ENCODE data around the gene RALGAPA2.

RALGAPA2 gene

DNA sequence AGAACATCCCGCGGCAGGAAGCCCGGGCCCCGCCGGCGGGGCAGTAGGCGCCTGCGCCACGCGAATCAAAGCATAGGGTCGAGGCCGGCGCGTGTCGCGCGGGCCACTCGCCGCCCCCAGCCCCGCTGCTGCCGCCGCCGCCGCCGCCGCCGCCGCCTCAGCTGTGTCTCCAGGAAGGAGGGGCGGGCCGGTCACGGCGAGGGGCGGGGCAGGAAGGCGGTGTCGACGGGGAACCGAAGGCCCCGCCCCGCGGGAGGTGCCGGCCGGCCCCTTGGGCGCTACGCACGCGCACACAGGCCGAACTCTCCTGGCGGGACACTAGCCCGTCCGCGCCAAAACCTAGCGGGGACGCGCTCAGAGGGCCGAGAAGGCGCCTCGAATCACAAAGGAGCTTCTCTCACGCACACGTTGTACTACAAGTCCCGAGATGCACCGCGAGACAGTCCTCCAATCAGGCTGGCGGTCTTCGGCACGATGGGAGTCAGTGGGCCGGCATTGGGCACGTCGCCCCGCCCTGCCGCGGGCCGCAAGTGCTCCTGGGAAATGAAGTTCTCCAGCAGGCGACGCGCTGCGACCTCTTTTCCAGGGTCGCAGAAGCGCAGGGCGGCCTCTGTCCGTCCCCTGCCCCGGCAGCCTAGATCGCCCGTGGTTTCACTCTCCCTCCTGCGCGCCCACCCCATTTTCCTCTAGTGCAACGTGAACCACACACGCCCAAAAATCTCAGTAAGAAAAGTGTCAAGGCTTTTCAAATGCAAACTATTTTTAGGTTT is at the start of gene RALGAPA2:
Gene RALGAPA2, minus strand, starts transcription at position 171 of the 770 bp plus-strand sequence. Its CDS starts 164 bp downstream, at position 7.
- peak; percentile 96 to 97 for DNase-seq

- DNase-seq: no peak
Observed at GRCh38 chr20:20761301-20761700, 48.9 kb upstream of the RALGAPA2 start.

- DNase-seq: no peak
Observed at GRCh38 chr20:20759132-20759531, 46.7 kb upstream of the RALGAPA2 start.

DNA sequence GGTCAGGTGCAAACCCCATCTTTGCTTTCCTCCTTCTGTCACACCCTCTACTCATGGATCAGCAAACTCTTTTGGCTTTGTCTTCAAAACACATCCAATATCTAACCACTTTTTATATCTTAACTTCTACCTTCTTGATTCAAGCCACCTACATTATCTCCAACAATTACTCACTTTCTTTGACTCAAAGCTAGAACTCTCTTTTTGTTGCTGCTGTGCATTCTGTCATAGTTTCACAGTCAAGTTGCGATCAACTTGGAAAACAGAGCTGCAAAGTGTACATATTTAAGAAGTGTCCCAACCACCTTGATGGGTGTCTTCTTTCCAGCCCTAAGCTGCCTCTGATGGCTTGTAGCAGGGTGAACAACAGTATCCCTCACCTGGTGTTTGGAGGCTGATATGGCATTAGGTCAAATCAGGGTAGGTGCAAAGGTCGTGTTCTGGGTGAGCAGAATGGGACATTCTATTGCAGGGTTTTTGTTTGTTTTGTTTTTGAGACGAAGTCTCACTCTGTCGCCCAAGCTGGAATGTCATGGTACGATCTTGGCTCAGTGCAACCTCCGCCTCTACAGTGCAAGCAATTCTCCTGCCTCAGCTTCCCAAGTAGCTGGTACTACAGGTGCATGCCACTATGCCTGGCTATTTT is 43.4 kb upstream of the RALGAPA2 start:
- no peak for DNase-seq

GRCh38 chr20:20755231-20755630 is 42.8 kb upstream of the RALGAPA2 start:
- DNase-seq: no peak

GRCh38 chr20:20754714-20755113 is 42.3 kb upstream of the RALGAPA2 start:
- no peak for DNase-seq

GRCh38 chr20:20752712-20753111 is 40.3 kb upstream of the RALGAPA2 start:
- no peak for DNase-seq

DNA sequence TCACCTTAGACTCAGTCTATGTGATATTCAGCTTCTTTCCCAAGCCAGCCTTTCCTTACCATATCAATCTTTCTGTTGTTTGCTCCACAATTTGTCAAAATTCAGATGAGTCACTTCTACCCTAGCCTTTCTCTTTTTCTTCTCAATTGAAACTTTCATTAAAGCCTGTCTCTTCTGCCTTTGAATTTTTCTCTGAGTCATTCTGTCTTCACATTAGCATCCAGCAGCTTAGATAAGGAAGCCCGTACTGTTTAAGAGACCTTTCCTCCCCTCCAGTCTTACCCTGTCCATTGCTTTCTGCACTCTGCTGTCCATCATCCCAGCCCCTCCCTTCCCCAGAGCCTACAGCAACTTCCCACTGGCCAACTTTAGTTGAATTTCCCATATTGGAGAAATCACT is 34.9 kb upstream of the RALGAPA2 start:
- DNase-seq: no peak

DNA sequence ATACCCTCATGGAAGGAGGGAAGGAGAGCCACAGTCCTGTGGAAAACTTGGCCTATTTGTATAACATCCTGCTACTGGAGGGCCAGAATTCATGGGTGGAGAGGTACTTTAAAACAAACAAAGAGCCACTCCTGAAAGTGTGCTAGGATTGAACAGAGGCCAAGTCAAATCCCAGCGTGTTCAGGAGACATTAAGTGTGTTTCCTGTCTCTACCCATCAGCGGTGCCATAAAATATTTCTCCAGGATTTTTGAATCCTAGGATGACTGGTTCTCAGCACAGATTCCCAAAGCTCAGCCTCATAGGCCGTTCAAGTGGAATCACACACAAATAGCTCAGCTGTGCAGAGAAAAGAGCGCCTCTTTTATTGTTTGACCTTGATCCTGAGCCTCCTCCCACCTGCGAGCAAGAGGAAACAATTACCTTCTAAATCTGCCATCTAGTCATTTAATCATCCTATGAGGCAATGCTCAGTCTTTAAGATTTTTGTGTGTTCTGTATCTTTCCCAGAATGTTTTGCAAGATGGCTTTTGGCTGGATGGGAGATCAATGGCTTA is 31.8 kb upstream of the RALGAPA2 start:
- no peak for DNase-seq

DNA sequence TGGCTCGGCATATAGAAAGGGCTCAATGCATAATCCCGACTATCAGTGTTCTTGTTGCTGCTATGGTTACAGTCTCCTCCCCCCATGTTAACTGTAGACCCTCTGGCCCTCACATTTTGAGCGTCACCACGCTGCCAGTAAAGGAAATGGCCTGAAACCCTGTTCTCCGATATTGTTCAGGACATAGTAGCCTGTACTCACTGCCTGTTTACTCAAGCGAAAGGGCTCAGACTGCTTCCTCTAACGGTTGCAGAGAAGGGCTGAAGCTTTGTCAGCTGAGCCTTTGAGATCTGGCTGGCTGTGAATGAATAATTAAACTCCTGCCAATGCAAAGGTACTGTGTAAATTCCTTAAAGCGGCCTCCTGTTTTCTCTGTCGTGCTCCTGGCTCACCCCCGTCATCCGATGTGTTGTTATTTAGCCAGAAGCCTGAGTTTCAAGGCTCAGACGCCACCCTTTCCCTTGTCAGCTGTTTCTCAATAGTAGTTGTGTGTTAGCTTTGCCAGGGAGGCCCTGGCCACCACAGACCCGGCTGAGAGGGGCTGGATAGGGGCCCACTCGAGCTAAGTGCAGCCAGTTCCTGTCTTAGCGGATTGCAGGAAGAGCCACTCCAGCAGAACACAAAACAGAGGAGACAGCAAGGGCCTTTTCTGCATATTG is 31.2 kb upstream of the RALGAPA2 start:
- DNase-seq: no peak

DNA sequence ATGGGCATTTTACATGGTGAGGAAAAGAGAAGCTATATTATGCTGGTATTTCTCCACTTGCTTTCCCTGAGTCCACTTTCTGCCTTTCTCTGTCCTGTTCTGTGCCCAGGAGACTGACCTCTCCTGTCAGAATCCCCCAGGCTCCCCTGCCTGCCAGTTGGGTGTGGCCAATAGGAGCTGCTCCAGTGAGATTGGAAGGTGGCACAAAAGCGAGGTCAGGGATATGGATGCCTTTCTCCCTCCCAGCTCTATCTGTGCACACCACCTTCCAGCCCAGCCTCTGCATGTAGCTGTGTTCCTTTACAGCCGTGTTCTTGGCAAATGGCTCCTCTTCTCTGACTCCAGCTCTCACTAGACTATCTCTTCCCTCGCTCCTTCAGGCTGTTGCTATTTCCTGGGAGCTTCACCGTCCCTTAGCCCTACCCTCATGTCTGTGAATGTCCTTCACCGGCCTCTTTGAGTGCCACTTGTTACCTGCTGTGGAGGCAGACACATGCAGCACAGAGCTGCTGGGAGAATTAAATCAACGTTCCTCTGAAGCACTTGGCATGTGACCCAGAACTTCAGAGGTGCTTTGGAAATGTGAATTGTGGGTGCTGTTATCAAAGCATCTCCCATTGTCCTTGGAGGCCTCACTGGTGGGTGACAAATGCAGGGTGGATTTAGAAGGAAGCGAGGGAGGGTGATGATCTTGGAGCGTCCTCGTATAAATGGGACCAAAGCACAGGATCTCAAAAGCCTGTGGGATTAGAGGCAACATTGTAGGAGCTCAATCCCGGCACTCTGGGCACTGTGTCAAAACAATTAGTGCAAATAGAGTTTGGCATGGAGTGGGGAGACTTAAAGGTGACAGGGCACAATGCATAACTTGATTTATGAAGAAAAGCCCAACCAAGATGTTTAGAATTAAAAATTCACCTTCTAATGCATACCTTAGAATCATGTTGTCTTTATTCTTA is 28.9 kb upstream of the RALGAPA2 start:
- DNase-seq: no peak

DNA sequence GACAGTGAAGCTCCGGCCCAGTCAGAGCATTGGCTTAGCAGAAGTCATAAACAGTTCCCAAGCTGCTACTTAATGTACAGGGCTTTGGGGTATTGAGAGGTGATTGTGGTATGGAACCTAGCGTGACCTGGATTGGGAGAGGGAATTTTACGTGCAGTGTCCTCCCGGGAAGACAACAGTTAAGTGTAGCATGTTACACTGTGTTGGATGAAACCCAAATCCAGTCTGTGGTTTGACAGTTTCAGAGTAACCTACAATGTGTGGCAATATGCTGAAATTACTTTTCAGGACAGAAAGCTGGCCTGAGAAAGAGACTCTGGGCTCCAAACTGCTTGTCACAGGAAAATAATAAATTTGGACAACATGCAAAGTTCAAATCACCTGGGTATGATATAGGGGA is 28.1 kb upstream of the RALGAPA2 start:
- no peak for DNase-seq

GRCh38 chr20:20737158-20737557 is 24.7 kb upstream of the RALGAPA2 start:
- DNase-seq: no peak

- no peak for DNase-seq
Observed at GRCh38 chr20:20736303-20736702, 23.9 kb upstream of the RALGAPA2 start.

- DNase-seq: no peak
Observed at GRCh38 chr20:20734475-20734948, 22.1 kb upstream of the RALGAPA2 start.

GRCh38 chr20:20733943-20734342 is 21.5 kb upstream of the RALGAPA2 start:
- DNase-seq: no peak

- no peak for DNase-seq
Observed at GRCh38 chr20:20732641-20733040, 20.2 kb upstream of the RALGAPA2 start.

DNA sequence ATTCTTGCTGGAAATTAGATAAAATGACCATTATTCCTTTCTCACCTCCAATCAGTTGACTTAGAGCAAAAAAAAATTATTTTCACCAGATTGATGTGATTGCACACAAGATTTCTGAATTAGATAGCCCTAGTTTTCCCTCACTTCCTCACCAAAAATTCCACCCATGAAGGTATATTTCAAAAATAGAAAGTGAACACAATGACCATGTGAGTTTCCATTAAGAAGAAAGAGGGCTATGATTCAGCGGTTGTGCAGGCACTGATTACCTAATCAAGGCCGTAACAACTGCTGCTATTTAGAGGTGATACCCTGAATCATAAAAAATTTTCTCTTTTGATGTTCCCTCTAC is 19.5 kb upstream of the RALGAPA2 start:
- DNase-seq: no peak

DNA sequence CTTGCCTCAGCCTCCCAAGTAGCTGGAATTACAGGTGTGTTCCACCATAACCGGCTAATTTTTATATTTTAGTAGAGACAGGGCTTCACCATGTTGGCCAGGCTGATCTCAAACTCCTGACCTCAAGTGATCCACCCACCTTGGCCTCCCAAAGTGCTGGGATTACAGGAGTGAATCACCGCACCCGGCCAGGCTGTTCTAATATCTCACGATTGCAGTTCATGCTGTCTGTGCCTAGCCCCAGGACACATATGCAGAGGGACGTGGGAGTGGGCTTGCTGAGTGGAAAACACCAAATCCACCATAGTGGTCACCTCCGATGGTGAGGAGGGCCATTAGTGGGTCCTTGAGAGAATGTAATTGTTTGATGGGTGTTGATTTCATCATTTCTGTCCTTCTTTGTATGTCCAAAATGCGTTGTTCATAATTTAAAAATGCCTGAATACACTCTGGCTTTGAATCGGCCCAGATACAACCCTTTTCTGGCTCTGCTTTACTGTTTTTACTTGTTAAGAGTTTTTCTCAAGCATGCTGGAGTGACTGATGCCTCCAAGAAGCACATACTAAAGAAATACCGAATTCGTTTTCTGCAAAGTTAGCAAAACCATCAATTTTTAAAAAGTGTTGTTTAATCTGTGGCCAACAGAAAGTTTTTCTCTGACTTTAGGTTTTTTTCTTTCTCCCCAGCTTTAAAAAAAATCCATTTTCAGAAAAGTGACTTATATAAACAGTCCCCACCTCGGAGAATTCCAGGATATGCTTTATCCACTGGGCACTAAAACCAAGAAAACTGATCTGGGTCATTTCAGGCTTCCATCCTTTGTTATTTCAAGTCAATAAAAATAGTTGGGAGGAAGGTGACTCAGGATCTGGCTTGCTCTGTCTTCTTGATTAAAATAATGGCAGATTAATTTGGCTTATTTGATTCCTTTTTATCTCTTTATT is 18.8 kb upstream of the RALGAPA2 start:
- no peak for DNase-seq

DNA sequence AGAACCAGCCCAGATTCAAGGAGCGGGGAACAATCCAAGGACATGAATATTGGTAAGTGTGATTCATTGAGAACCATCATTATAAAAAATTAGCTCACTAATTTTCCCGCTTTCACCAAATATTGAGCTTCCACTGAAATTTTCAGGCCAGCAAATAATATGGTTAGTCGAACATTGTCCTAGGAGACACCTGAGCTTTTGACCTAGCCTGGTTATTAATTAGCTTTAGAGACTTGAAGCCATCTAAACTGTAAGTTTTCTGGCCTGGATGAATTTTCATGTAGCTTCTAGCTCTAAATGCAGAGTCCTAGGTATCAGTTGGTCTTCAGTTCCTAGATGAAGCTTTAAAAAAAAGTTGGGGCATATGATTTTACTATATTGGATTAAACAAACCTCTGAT is 17.1 kb upstream of the RALGAPA2 start:
- DNase-seq: no peak

GRCh38 chr20:20721489-20721888 is 9.0 kb upstream of the RALGAPA2 start:
- no peak for DNase-seq
